A549 treated with DMSO at 1 μM for 4 hours (cell line): Measurements from ENCODE around the gene ATP5F1E. TPM values are rescaled to one million over a fixed set of nuclear protein-coding genes. Genes with fewer than 3 reads are reported as not detected.

ENCODE experiments used
- total RNA-seq: library from RNA; stranded (reverse); fragments of 200-300 nt; extraction: Qiagen RNA extraction; gene quantifications from 5 replicates; pipeline ENCODE4 v1.2.3, GENCODE V29; 2022; ENCODE audit warnings: low read depth

Gene ATP5F1E
- total RNA-seq: 91.8 to 114 TPM (median 94.5 TPM) in 5 replicates

GRCh38 chr20:59032023-59032712, at the start of gene ATP5F1E:
Gene ATP5F1E, minus strand, starts transcription at chr20:59032335. Its CDS starts 84 bp downstream, at chr20:59032251.

DNA sequence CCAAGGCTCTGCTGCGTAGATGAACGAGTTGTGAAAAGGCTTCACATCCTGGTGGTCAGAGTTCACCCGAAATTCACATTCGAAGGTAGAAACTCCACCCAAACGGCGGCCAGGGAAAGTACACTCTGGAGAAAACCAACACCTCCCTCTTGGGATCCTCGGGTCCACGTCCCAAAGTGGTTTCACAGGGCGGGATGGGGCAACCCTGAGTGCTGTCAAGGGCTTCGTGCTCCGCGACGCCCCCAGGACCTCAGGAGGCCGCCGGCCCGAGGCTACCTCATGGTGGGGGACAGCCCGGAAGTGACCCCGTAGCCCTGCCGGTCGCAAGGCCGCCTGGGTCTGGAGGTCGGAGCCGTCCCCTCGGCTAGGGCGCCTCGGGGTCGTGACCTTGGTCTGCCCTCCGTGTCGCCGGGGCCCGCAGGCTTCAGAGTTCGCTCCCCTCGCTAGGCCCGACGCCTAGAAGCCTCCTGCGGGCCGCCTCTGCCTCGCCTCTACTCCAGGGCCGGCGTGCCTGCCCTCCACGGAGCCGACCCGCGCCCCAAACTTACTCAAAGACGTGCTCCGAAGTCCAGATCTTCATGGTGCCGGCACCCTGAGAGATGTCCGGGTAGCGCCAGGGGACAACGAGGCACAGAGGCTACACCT, 10.1 kb upstream of the ATP5F1E start, which contains the start of gene PRELID3B:
Gene PRELID3B (minus strand): TSS at position 636 of the 645 bp plus-strand sequence. CDS start 56 bp downstream, at position 580.

DNA sequence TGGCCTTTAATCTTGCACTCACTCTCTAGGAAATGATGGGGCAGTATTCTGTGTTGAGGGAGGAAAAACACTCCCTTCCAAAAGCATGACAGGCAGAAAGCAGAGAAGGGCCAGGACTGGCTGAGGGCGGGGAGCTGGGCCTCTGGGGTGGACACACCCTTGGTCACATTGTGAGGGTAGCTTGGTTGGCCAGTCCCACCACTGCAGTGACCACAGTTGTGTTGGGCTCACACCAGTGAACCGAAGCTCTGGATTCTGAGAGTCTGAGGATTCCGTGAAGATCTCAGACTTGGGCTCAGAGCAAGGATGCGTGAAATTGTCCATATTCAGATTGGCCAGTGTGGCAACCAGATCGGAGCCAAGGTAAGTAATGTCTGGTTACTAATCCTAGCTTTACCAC, 12.9 kb downstream of the ATP5F1E start, which contains the start of gene TUBB1:
Gene TUBB1 (plus strand): TSS at position 213 of the 400 bp plus-strand sequence. CDS start 94 bp downstream, at position 307.

GRCh38 chr20:59006864-59007664, 25.1 kb downstream of the ATP5F1E start, which contains the start of gene CTSZ:
Gene CTSZ, minus strand, starts transcription at chr20:59007254. Its CDS starts 126 bp downstream, at chr20:59007128.

DNA sequence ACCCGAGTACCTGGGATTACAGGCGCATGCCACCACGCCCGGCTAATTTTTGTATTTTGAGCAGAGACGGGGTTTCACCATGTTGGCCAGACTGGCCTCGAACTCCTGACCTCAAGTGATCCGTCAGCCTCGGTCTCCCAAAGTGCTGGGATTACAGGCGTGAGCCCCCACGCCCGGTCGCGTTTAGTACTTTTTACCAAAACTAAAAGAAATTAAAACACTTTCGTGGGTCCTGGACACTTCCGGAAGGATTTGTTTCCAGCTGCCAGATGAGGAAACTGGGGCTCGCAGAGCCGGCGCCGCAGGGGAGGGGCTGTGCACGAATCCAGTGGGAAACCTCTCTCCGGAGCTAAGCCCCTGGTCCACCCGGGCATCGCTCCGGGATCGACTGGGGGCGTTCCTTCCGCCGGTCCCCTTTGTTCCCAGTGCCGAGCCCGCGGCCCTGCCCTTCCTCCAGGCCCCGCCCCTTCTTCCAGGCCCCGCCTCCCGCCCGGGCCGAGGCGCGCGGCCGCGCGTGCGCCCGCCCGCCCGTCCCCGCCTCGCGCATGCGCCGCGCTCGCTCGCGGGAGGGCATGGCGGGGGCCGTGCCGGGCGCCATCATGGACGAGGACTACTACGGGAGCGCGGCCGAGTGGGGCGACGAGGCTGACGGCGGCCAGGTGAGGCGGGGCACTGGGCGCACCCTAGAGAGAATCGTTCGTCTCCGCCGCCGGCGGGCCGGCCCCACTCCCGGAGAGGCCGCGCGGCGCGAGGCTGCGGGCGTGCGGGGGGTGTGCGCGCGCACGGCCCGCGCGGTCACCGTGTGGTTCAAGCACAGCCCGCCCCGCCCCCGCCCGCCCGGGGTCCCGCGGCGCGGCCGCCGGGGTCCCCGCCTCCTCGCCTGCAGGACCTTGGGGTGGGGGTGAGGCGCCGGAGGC, 51.2 kb downstream of the ATP5F1E start, which contains the start of gene NELFCD:
Gene NELFCD (plus strand): TSS at position 546 of the 917 bp plus-strand sequence. CDS start 54 bp downstream, at position 600.

Other genes starting within 250 kb of the ATP5F1E start
- not detected in 5 replicates for gene GNAS-AS1, start 181.4 kb downstream of the ATP5F1E start, total RNA-seq
- gene GNAS, start 179.6 kb downstream of the ATP5F1E start, total RNA-seq: 662 to 718 TPM (median 697 TPM) in 5 replicates
- 44.0 to 46.8 TPM (median 45.0 TPM) in 5 replicates for gene NELFCD, start 51.1 kb downstream of the ATP5F1E start, total RNA-seq
- 155 to 184 TPM (median 173 TPM) in 5 replicates for gene CTSZ, start 25.1 kb downstream of the ATP5F1E start, total RNA-seq
- gene TUBB1, start 12.9 kb downstream of the ATP5F1E start, total RNA-seq: 0.02 TPM in 1 of 5 replicates, not detected in the others
- 53.9 to 69.9 TPM (median 64.5 TPM) in 5 replicates for gene PRELID3B, start 10.5 kb upstream of the ATP5F1E start, total RNA-seq
- gene ZNF831, start 131.5 kb upstream of the ATP5F1E start, total RNA-seq: not detected in 5 replicates